Right atrium auricular region (tissue), 2 donors: ENCODE measurements around the gene BAZ1B. TPM values are rescaled to one million over a fixed set of nuclear protein-coding genes. Genes with fewer than 3 reads are reported as not detected.
"Not testable (repeated sequence)": the region's sequence is repeated elsewhere in the genome, so short reads cannot be mapped to it uniquely, and the experiment has no call there.

ENCODE experiments used
- DNase-seq: peaks from one replicate; pipeline ENCODE4 v3.0.0-alpha.2; 2019; ENCODE audit warnings: low spot score
- H3K27ac ChIP-seq, 2 donors: fragments of 200-600 bp; sonication (generic); 1 replicate in 1 of 2; 2 replicates in 1 of 2; pipeline ENCODE4 v1.5.1; 2016 to 2019
- H3K27me3 ChIP-seq, 2 donors: fragments of 200-600 bp; sonication (generic); one replicate each; pipeline versions ENCODE4 v1.5.1 to v1.6.0; 2017 to 2019
- H3K36me3 ChIP-seq: fragments of 200-600 bp; sonication (generic); one replicate; pipeline ENCODE4 v1.5.1; 2016
- H3K4me1 ChIP-seq, 2 donors: fragments of 200-600 bp; sonication (generic); one replicate each; pipeline versions ENCODE4 v1.5.1 to v1.6.0; 2017 to 2019
- H3K4me3 ChIP-seq, 2 donors: fragments of 200-600 bp; sonication (generic); 1 replicate in 1 of 2; 2 replicates in 1 of 2; pipeline ENCODE4 v1.5.1; 2017 to 2019; ENCODE audit warnings: mild to moderate bottlenecking in 1 of 2, moderate library complexity in 1 of 2
- H3K9me3 ChIP-seq, 2 donors: fragments of 200-600 bp; sonication (generic); one replicate each; pipeline ENCODE4 v1.5.1; 2019
- CTCF ChIP-seq, 2 donors: fragments of 200-600 bp; sonication (generic); IDR thresholded peaks; one replicate each; pipeline ENCODE4 v1.5.1; 2019; ENCODE audit warnings: antibody characterized with exemption in 2 of 2
- total RNA-seq, 2 donors: library from RNA; depleted of rRNA; stranded (reverse); fragments of >200 nt; gene quantifications; one replicate each; pipeline ENCODE4 v1.1.0, GENCODE V29; 2016

BAZ1B gene
- total RNA-seq, 2 donors from 2014 or later, result 29.0 to 37.7 TPM

DNA sequence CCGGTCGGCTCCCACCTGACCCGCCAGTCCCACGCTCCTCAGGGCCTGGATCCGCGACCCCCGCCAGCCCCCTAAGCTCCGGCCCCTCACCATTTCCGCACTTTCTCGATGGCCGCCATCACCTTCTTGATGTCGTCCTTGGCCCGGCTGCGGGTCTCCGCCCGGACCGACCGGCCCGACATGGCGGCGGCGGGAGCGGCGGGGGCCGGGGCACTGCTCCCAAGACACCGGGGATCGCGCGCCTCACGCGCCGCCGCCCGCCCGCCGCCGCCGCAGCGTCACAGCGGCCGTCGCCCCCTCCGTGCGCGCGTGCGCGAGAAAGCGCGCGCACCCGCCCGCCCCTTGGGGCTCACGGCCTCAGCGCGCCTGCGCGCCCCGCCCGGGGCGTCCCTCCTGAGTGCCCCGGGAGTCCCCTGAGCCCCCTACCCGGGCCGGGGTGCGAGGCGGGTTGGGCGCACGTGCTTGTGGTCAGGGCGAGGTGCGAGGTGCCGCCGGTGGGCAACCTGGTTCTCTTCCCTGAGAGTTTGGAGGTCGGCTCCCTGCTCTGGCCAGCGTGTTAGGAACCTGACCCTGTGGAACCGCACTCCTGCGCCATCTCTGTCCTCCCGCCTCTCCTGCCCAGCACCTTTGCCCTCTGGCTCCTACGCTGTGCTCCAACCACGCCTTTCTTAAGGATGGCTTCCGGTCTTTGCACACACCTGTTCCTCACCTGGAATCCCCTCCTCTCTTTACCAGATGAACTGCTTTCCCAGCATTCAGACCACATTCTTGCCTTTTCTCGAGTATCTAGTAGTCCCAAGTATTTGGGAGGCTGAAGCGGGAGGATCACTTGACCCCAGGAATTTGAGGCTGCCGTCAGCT is 35.5 kb upstream of the BAZ1B start, which contains the start of gene BCL7B:
Gene BCL7B, minus strand, starts transcription at position 294 of the 861 bp plus-strand sequence. Its CDS starts 112 bp downstream, at position 182.
- Histone ChIP-seq H3K27me3 (no peaks in the 10 kb centered on the region), H3K9me3 (no peaks in the 10 kb centered on the region), H3K4me3 (peak within 1 kb of the TSS; percentile 75 to 94), H3K36me3 (peaks cover 11% of the 10 kb centered on the region), H3K27ac (peak within 1 kb of the TSS; percentile 98 to 99), H3K4me1 (peaks cover 0 to 41% of the 10 kb centered on the region in 2 donors)
- TF ChIP-seq CTCF (IDR thresholded peaks at IDR 0.05), result no peak
- DNase-seq, result peak; percentile 63

- DNase-seq, result peak; percentile 96
- Histone ChIP-seq H3K27ac (peak overlapping the region; percentile 98 to 99), H3K36me3 (peaks cover 12% of the 10 kb centered on the region), H3K9me3 (no peaks in the 10 kb centered on the region), H3K4me3 (peak overlapping the region; percentile 75 to 94), H3K27me3 (no peaks in the 10 kb centered on the region), H3K4me1 (peaks cover 0 to 41% of the 10 kb centered on the region in 2 donors)
- TF ChIP-seq CTCF (IDR thresholded peaks at IDR 0.05), result no peak
Observed at GRCh38 chr7:73557108-73557396, 35.0 kb upstream of the BAZ1B start.

DNA sequence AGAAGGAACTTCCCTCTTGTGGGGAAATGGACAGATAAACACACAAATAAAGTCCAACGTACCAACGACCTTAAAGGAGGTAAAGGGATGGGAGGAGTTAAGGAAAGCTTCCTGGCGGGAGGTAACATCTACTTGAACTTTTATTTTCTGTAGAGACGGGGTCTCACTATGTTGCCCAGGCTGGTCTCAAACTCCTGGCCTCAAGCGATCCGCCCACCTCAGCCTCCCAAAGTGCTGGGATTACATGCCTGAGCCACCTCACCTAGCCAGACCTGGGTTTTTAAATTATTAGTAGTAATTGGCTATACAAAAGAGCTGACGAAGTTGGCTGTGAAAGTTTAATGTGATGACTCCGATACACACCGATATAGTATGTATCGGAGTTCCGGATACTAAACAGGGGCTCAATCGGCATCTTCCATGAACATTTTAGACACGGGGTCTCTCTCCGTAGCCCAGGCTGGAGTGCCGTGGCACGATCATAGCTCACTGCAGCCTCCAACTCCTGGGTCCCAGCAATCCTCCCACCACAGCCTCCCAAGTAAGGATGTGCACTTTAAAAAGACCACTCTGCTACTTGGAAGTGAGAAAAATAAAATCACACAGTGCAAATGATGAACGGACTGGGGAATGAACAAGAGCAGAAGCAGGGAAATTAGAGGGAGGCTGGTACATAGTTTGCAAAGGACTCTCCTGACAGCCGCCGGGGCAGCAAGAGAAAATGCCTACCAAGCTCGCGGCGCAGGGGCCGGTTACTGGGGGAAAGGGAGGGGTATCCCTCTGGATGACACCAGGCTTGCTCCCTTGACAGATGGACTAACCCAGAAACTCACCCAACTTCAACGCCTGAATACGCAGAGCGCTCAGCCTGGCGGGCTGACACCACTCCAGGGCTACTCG is 34.4 kb upstream of the BAZ1B start:
- no peak for DNase-seq
- peaks cover 18% of the 10 kb centered on the region for H3K36me3 ChIP-seq

DNA sequence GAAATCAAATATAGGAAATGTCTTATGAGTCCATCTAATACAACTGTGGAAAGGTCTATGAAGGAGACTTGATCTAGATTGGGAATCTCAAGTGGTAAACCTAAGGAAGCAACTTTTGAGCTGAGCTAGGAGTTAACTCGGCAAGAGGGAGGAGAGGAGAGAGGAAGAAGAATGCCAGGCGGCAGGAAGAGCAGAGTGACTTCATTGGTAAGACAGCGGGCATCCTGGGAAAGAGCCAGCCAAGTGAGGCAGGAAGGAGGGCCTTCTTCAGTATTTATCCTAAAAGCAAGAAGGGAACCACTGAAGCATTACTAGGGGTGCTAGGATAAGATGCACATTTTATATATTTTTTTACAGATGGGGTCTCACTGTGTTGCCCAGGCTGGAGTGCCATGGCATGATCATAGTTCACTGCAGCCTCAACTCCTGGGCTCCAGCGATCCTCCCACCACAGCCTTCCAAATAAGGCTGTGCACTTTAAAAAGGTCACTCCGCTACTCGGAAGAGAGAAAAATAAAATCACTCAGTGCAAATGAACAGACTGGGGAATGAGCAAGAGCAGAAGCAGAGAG is 33.4 kb upstream of the BAZ1B start:
- Histone ChIP-seq H3K27me3 (no peaks in the 10 kb centered on the region), H3K9me3 (no peaks in the 10 kb centered on the region), H3K36me3 (peaks cover 25% of the 10 kb centered on the region), H3K4me3 (peak overlapping the region; percentile 75 to 94), H3K4me1 (peaks cover 0 to 41% of the 10 kb centered on the region in 2 donors), H3K27ac (peak overlapping the region; percentile 98 to 99)
- DNase-seq, result no peak
- TF ChIP-seq CTCF (IDR thresholded peaks at IDR 0.05), result no peak

More for the DNA sequence above, 34.4 kb upstream of the BAZ1B start:
- TF ChIP-seq CTCF (IDR thresholded peaks at IDR 0.05), result no peak
- Histone ChIP-seq H3K4me3 (peak overlapping the region; percentile 75 to 94), H3K4me1 (peaks cover 0 to 41% of the 10 kb centered on the region in 2 donors), H3K9me3 (no peaks in the 10 kb centered on the region), H3K27me3 (no peaks in the 10 kb centered on the region), H3K27ac (peak overlapping the region; percentile 98 to 99)

DNA sequence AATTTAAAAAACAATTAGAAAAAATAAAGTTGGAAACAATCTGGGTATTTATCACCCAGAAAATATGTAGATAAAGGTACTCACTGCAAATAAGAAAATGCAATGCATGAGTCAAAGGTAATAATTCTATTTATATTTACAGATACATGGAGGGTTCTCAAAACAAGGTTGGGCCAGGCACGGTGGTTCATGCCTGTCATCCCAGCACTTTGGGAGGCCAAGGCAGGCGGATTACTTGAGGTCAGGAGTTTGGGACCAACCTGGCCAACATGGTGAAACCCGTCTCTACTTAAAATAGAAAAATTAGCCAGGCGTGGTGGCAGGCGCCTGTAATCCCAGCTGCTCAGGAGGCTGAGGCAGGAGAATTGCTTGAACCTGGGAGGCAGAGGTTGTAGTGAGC is 28.0 kb upstream of the BAZ1B start:
- not testable (repeated sequence) for H3K4me3 ChIP-seq, H3K27ac ChIP-seq, H3K9me3 ChIP-seq, DNase-seq, H3K27me3 ChIP-seq
- H3K36me3 ChIP-seq, result peaks cover 35% of the 10 kb centered on the region
- peaks cover 0 to 25% of the 10 kb centered on the region in 2 donors for H3K4me1 ChIP-seq
